ENCODE data around the gene GHRHR.

GHRHR gene

DNA sequence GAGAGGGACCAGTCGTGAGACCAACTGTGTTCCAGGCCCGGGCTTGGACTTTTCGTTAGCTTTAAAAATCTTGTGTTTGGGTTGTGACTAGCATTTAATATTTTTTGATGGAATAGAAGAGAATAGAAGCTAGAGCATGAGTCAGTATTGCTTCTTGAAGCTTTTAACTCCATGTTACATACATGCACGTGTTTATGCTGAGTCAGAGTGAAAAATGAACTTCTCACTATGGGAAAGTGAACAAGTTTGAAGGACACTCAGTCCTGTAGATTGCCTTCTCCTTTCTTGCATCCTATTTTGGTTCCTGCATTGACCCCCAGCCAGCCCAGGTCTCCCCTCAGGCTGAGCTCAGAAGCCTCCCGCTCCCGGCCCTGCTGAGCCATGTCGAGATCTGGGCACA lies 31.8 kb downstream of the GHRHR start:
- intact Hi-C loops (cut with DNase I; ENCODE audit: low total_unique reads) = no loop called here
- no peaks in the 10 kb centered on the region for H3K36me3 ChIP-seq

GRCh38 chr7:30996256-30996655 lies 32.5 kb downstream of the GHRHR start:
- no peaks in the 10 kb centered on the region for H3K36me3 ChIP-seq
- H3K4me1 ChIP-seq = no peaks in the 10 kb centered on the region
- no peak overlapping the region for H3K4me3 ChIP-seq
- no peak overlapping the region for H3K27ac ChIP-seq
- no peak for TF ChIP-seq CTCF (IDR thresholded peaks at IDR 0.05)
- H3K27me3 ChIP-seq = no peaks in the 10 kb centered on the region
- DNase-seq = no peak
- no peaks in the 10 kb centered on the region for H3K9me3 ChIP-seq
- intact Hi-C loops (cut with DNase I; ENCODE audit: low total_unique reads) = no loop called here

More for the DNA sequence above, 31.8 kb downstream of the GHRHR start:
- no peak overlapping the region for H3K4me3 ChIP-seq
- H3K27me3 ChIP-seq = no peaks in the 10 kb centered on the region
- TF ChIP-seq CTCF (IDR thresholded peaks at IDR 0.05) = no peak
- no peak overlapping the region for H3K27ac ChIP-seq
- no peaks in the 10 kb centered on the region for H3K9me3 ChIP-seq
- DNase-seq = no peak
- H3K4me1 ChIP-seq = no peaks in the 10 kb centered on the region

DNA sequence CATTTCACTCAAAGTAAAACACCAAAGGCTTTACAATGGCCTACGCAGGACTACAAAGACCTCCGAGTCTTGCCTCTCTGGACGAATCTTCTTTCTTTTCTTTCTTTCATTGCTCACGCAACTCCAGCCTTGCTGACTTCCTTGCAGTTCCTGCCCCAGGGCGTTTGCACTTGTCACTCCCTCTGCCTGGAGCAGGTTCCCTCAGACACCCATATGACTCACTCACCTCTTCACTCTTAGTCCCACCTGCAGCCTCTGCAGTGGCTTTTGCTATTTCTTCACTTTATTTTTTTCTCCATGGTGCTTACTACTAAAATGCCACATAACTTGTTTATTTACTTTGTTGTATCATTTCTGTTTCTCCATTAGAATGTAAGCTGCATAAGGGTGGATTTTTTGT lies 33.1 kb downstream of the GHRHR start:
- Histone ChIP-seq H3K27ac (no peak overlapping the region), H3K4me1 (no peaks in the 10 kb centered on the region), H3K9me3 (no peaks in the 10 kb centered on the region), H3K4me3 (no peak overlapping the region), H3K27me3 (no peaks in the 10 kb centered on the region), H3K36me3 (no peaks in the 10 kb centered on the region)
- no peak for DNase-seq
- intact Hi-C loops (cut with DNase I; ENCODE audit: low total_unique reads) = no loop called here
- TF ChIP-seq CTCF (IDR thresholded peaks at IDR 0.05) = no peak

DNA sequence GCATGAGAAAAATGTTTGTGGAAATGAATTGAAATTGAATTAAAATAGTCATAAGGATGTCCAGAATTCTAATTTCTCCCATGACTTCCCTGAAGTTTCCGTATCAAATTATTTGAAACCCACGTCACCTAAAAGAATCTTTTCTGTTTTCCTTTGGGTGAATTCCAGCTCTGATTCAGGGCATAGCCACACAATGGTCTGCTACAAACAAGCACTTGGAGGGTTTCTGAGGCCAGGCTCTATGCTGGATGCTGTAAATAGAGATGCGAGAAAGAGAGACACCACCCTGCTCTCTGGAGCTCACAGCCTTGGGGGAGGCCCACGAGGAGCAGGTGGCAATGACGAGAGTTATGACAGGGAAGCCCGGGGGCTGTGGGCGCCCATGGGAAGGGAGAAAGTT lies 33.6 kb downstream of the GHRHR start:
- H3K4me3 ChIP-seq = no peak overlapping the region
- no peaks in the 10 kb centered on the region for H3K4me1 ChIP-seq
- DNase-seq = no peak
- H3K9me3 ChIP-seq = no peaks in the 10 kb centered on the region
- TF ChIP-seq CTCF (IDR thresholded peaks at IDR 0.05) = no peak
- H3K27ac ChIP-seq = no peak overlapping the region
- intact Hi-C loops (cut with DNase I; ENCODE audit: low total_unique reads) = no loop called here
- H3K36me3 ChIP-seq = no peaks in the 10 kb centered on the region
- no peaks in the 10 kb centered on the region for H3K27me3 ChIP-seq

DNA sequence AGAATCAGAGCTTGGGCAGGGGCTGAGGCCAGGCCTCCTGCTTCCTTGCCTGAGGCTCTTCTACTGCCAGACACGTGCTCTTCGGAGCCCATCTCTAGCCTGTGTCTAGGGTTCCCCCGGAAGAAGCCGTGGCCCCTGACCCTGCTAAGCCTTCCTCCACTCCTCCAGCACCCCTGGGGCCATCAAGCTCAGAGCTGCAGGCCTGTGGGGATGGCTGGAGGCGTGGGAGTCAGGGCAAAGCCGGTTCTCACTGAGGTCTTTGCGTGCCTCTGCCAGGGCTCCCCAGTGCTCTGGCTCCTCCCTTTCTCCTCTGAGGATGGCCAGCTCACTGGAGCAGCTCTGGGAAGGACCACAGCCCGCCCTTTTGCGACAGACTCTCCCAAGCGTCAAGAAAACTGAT lies 34.4 kb downstream of the GHRHR start:
- no peaks in the 10 kb centered on the region for H3K36me3 ChIP-seq
- TF ChIP-seq CTCF (IDR thresholded peaks at IDR 0.05) = no peak
- H3K9me3 ChIP-seq = no peaks in the 10 kb centered on the region
- H3K4me1 ChIP-seq = no peaks in the 10 kb centered on the region
- H3K27me3 ChIP-seq = no peaks in the 10 kb centered on the region
- no peak overlapping the region for H3K4me3 ChIP-seq
- no peak for DNase-seq
- intact Hi-C loops (cut with DNase I; ENCODE audit: low total_unique reads) = no loop called here
- H3K27ac ChIP-seq = no peak overlapping the region

GRCh38 chr7:31000161-31000693 lies 36.5 kb downstream of the GHRHR start:
- Histone ChIP-seq H3K36me3 (no peaks in the 10 kb centered on the region), H3K27me3 (no peaks in the 10 kb centered on the region), H3K4me1 (no peaks in the 10 kb centered on the region), H3K27ac (no peak overlapping the region), H3K4me3 (no peak overlapping the region), H3K9me3 (peaks cover 0 to 3% (median 0%) of the 10 kb centered on the region in 3 donors)
- no peak for DNase-seq
- TF ChIP-seq CTCF (IDR thresholded peaks at IDR 0.05) = no peak
- intact Hi-C loops (cut with DNase I; ENCODE audit: low total_unique reads) = no loop called here
